ENCODE results near the gene HOXB4.
A peak's percentile ranks its signal among the peaks of the same experiment; 100 is the strongest.

HOXB4 gene

GRCh38 chr17:48577330-48577945, 712 bp downstream of the HOXB4 start:
- Histone ChIP-seq H3K36me3 (ENCODE audit: control insufficient read depth, insufficient read depth, low read length) (no peaks in the 10 kb centered on the region), H3K27me3 (replicated peaks; ENCODE audit: control insufficient read depth, insufficient read depth, low read length) (no peaks in the 10 kb centered on the region), H3K4me3 (replicated peaks; ENCODE audit: low read depth, low read length) (peak overlapping the region; percentile 75)
- TF ChIP-seq, protein P1, sequence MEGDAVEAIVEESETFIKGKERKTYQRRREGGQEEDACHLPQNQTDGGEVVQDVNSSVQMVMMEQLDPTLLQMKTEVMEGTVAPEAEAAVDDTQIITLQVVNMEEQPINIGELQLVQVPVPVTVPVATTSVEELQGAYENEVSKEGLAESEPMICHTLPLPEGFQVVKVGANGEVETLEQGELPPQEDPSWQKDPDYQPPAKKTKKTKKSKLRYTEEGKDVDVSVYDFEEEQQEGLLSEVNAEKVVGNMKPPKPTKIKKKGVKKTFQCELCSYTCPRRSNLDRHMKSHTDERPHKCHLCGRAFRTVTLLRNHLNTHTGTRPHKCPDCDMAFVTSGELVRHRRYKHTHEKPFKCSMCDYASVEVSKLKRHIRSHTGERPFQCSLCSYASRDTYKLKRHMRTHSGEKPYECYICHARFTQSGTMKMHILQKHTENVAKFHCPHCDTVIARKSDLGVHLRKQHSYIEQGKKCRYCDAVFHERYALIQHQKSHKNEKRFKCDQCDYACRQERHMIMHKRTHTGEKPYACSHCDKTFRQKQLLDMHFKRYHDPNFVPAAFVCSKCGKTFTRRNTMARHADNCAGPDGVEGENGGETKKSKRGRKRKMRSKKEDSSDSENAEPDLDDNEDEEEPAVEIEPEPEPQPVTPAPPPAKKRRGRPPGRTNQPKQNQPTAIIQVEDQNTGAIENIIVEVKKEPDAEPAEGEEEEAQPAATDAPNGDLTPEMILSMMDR (IDR thresholded peaks at IDR 0.05; ENCODE audit: insufficient read depth, low read length, poor library complexity, severe bottlenecking) = no peak
- no peak for DNase-seq (ENCODE audit: extremely low read depth, insufficient read length)

DNA sequence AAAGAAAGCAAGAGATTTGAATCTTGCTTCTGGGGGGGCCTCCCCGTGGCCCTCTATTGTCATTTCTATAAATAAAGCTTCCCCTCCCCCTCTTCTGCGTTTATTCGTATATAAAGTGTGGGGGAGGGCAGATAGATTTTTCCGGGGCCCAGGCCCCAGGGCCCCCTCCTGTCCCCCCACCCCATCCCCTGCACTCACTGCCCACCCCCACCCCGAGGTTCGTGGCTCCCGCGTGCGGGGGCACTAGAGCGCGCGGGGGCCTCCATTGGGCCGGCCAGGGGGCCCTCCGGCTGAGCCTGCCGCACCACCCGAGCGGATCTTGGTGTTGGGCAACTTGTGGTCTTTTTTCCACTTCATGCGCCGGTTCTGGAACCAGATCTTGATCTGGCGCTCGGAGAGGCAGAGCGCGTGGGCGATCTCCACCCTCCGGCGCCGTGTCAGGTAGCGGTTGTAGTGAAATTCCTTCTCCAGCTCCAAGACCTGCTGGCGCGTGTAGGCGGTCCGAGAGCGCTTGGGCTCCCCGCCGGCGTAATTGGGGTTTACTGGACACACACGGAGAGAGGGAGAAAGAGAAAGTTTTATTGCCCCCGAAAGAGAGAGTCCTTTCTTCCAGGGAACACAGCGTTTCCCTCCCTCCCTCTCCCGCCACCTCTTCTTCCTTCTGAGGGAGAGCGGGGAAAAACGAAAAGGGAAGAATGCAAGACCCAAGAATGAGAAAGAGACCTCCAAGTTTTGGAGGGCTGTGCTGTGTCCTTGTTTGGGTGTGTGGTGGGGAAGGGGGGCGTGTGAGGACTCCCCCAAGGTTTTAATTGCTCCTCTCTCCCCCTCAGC, 1.5 kb downstream of the HOXB4 start:
- no peak for DNase-seq (ENCODE audit: extremely low read depth, insufficient read length)
- peak overlapping the region; percentile 75 for H3K4me3 ChIP-seq (replicated peaks; ENCODE audit: low read depth, low read length)

DNA sequence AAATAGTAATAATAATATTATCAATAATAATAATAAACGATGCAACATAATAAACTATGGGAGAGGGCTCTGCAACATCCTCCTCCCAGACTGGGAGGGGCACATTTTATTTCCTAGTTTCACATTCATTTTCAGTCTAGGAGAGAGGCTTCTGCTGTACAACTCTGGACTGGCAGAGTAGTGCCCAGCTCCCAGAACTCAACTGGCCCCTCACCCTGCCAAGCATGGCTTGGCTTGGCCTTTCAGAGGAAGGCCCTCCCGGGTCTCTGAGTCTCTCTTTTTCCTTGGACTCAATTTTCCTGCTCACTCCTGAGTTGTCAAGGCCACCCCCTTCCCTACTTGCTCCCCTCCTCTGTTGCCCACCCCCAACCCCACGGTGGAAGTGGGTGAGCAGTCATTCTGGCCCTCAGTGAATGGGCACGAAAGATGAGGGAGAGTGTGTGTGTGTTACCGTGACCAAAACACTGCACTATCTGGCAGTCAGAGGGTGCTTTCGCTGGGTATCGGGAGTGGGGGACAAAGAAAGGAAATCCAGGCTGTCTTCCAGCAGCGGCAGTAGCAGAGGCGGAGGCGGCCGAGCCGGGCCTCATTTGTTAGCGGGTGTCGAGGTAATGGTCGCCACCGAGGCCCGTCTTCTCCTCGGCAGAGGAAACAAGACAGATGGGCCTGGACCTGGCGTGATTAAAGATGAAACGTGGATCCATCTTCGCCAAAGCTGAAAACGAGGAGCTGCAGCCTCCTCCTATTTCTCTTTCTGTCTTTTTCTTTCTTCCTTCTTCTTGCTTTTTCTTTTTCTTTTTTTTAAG, 2.3 kb downstream of the HOXB4 start:
- Histone ChIP-seq H3K27me3 (replicated peaks; ENCODE audit: control insufficient read depth, insufficient read depth, low read length) (no peaks in the 10 kb centered on the region), H3K36me3 (ENCODE audit: control insufficient read depth, insufficient read depth, low read length) (no peaks in the 10 kb centered on the region), H3K4me3 (replicated peaks; ENCODE audit: low read depth, low read length) (no peak overlapping the region)
- DNase-seq (ENCODE audit: extremely low read depth, insufficient read length) = no peak
- TF ChIP-seq, protein P1 (IDR thresholded peaks at IDR 0.05; ENCODE audit: insufficient read depth, low read length, poor library complexity, severe bottlenecking) = no peak

More for the DNA sequence above, 1.5 kb downstream of the HOXB4 start:
- TF ChIP-seq, protein P1 (IDR thresholded peaks at IDR 0.05; ENCODE audit: insufficient read depth, low read length, poor library complexity, severe bottlenecking) = no peak
- no peaks in the 10 kb centered on the region for H3K27me3 ChIP-seq (replicated peaks; ENCODE audit: control insufficient read depth, insufficient read depth, low read length)
- H3K36me3 ChIP-seq (ENCODE audit: control insufficient read depth, insufficient read depth, low read length) = no peaks in the 10 kb centered on the region

DNA sequence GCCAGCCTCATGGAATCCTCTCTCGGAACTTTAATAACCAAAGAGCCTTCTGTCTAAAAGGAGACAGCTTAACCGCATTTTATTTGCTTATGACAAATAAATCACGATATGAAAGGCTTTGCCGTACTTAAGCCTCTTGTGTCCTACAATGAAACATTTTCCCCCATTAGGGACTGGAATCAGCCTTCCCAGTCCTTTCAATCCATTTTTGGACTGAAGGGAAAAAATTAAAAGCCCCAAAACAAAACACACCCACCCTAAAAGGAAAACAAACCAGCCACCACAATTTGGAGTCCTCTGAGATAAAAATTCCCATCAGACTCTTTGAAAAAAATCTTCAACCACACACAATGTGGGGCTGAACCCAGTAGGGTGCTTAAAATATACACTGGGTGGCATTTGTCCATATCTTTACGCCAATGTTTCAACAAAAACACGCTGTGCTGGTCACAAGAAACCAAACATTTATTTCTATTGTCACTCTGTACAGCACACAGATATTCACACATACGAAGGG, 3.0 kb downstream of the HOXB4 start:
- H3K36me3 ChIP-seq (ENCODE audit: control insufficient read depth, insufficient read depth, low read length) = no peaks in the 10 kb centered on the region
- TF ChIP-seq, protein P1 (IDR thresholded peaks at IDR 0.05; ENCODE audit: insufficient read depth, low read length, poor library complexity, severe bottlenecking) = no peak
- H3K4me3 ChIP-seq (replicated peaks; ENCODE audit: low read depth, low read length) = no peak overlapping the region
- no peak for DNase-seq (ENCODE audit: extremely low read depth, insufficient read length)
- H3K27me3 ChIP-seq (replicated peaks; ENCODE audit: control insufficient read depth, insufficient read depth, low read length) = no peaks in the 10 kb centered on the region

GRCh38 chr17:48574505-48575065, 3.6 kb downstream of the HOXB4 start:
- no peaks in the 10 kb centered on the region for H3K27me3 ChIP-seq (replicated peaks; ENCODE audit: control insufficient read depth, insufficient read depth, low read length)
- H3K4me3 ChIP-seq (replicated peaks; ENCODE audit: low read depth, low read length) = no peak overlapping the region
- no peak for DNase-seq (ENCODE audit: extremely low read depth, insufficient read length)
- TF ChIP-seq, protein P1 (IDR thresholded peaks at IDR 0.05; ENCODE audit: insufficient read depth, low read length, poor library complexity, severe bottlenecking) = no peak
- no peaks in the 10 kb centered on the region for H3K36me3 ChIP-seq (ENCODE audit: control insufficient read depth, insufficient read depth, low read length)
